Measurements from ENCODE around the gene BRPF3. TPM values are rescaled to one million over a fixed set of nuclear protein-coding genes. Genes with fewer than 3 reads are reported as not detected.
A peak's percentile ranks its signal among the peaks of the same experiment; 100 is the strongest.

The BRPF3 gene
- total and polyA plus RNA-seq, 9 of the 15 experiments (the other 6 are each of a cell fraction or from before 2014, with no cell fraction given): 2.2 to 19.3 (median 8.0) TPM

GRCh38 chr6:36196113-36196879, at the start of gene BRPF3 (continued):
- TF ChIP-seq PHTF2 (CRISPR knock-in tag; IDR thresholded peaks at IDR 0.05) (no peak), ZNF79 (CRISPR knock-in tag; IDR thresholded peaks at IDR 0.05; ENCODE audit: low read depth) (no peak), ZNF436 (CRISPR knock-in tag; IDR thresholded peaks at IDR 0.05) (no peak), JUND (IDR thresholded peaks at IDR 0.05; ENCODE audit: borderline replicate concordance, low read depth, low read length) (0 out of 2 replicates have a peak, but pooled peaks have one; percentile 21), JUND (tag; IDR thresholded peaks at IDR 0.05; ENCODE audit: borderline replicate concordance, low read depth, low read length) (peak; percentile 14; the same call in 1 of the 3 replicates), SMAD4 (CRISPR knock-in tag; conservative IDR thresholded peaks at IDR 0.05) (peak; percentile 86), SP2 (IDR thresholded peaks at IDR 0.05; ENCODE audit: extremely low read depth, low read depth, low read length, poor library complexity, severe bottlenecking) (no peak), FOXP1 (CRISPR knock-in tag; IDR thresholded peaks at IDR 0.05) (0 out of 2 replicates have a peak, but pooled peaks have one; percentile 27), ZNF282 (CRISPR knock-in tag; IDR thresholded peaks at IDR 0.05) (no peak), STAG1 (CRISPR knock-in tag; IDR thresholded peaks at IDR 0.05; ENCODE audit: borderline replicate concordance) (no peak; the same call in 1 of the 2 replicates), ZNF212 (CRISPR knock-in tag; IDR thresholded peaks at IDR 0.05) (no peak), ZNF77 (CRISPR knock-in tag; IDR thresholded peaks at IDR 0.05) (no peak), BRF2 (IDR thresholded peaks at IDR 0.05; ENCODE audit: borderline replicate concordance, insufficient read depth, insufficient read length) (no peak), TAF1 (IDR thresholded peaks at IDR 0.05; ENCODE audit: control insufficient read depth, extremely low read depth, insufficient read depth, low read length, severe bottlenecking) (peak; percentile 58), TCFL5 (CRISPR knock-in tag; conservative IDR thresholded peaks at IDR 0.05) (no peak), BACH1 (tag; IDR thresholded peaks at IDR 0.05) (no peak), KAT8 (IDR thresholded peaks at IDR 0.05; ENCODE audit: low read depth) (no peak)
- TF ChIP-seq, protein P1, sequence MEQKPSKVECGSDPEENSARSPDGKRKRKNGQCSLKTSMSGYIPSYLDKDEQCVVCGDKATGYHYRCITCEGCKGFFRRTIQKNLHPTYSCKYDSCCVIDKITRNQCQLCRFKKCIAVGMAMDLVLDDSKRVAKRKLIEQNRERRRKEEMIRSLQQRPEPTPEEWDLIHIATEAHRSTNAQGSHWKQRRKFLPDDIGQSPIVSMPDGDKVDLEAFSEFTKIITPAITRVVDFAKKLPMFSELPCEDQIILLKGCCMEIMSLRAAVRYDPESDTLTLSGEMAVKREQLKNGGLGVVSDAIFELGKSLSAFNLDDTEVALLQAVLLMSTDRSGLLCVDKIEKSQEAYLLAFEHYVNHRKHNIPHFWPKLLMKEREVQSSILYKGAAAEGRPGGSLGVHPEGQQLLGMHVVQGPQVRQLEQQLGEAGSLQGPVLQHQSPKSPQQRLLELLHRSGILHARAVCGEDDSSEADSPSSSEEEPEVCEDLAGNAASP (IDR thresholded peaks at IDR 0.05): no peak
- TF ChIP-seq, protein P2, sequence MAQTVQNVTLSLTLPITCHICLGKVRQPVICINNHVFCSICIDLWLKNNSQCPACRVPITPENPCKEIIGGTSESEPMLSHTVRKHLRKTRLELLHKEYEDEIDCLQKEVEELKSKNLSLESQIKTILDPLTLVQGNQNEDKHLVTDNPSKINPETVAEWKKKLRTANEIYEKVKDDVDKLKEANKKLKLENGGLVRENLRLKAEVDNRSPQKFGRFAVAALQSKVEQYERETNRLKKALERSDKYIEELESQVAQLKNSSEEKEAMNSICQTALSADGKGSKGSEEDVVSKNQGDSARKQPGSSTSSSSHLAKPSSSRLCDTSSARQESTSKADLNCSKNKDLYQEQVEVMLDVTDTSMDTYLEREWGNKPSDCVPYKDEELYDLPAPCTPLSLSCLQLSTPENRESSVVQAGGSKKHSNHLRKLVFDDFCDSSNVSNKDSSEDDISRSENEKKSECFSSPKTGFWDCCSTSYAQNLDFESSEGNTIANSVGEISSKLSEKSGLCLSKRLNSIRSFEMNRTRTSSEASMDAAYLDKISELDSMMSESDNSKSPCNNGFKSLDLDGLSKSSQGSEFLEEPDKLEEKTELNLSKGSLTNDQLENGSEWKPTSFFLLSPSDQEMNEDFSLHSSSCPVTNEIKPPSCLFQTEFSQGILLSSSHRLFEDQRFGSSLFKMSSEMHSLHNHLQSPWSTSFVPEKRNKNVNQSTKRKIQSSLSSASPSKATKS (CRISPR knock-in tag; IDR thresholded peaks at IDR 0.05): no peak
- TF ChIP-seq, protein P3, sequence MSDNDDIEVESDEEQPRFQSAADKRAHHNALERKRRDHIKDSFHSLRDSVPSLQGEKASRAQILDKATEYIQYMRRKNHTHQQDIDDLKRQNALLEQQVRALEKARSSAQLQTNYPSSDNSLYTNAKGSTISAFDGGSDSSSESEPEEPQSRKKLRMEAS (CRISPR knock-in tag; IDR thresholded peaks at IDR 0.05): peak; percentile 51
- TF ChIP-seq, protein P4, sequence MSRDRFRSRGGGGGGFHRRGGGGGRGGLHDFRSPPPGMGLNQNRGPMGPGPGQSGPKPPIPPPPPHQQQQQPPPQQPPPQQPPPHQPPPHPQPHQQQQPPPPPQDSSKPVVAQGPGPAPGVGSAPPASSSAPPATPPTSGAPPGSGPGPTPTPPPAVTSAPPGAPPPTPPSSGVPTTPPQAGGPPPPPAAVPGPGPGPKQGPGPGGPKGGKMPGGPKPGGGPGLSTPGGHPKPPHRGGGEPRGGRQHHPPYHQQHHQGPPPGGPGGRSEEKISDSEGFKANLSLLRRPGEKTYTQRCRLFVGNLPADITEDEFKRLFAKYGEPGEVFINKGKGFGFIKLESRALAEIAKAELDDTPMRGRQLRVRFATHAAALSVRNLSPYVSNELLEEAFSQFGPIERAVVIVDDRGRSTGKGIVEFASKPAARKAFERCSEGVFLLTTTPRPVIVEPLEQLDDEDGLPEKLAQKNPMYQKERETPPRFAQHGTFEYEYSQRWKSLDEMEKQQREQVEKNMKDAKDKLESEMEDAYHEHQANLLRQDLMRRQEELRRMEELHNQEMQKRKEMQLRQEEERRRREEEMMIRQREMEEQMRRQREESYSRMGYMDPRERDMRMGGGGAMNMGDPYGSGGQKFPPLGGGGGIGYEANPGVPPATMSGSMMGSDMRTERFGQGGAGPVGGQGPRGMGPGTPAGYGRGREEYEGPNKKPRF (IDR thresholded peaks at IDR 0.05; ENCODE audit: low read depth, low read length): no peak
